HepG2 (cell line): ENCODE measurements around the gene ABT1. TPM values are rescaled to one million over a fixed set of nuclear protein-coding genes. Genes with fewer than 3 reads are reported as not detected.
A peak's percentile ranks its signal among the peaks of the same experiment; 100 is the strongest.

Experiments
- ATF7-NPFF ChIP-seq: sonication (generic); formaldehyde crosslinking; IDR thresholded peaks from 2 replicates; pipeline ENCODE4 v1.8.1; 2023; ENCODE audit warnings: mild to moderate bottlenecking, low read depth, missing genetic modification reagents, moderate library complexity
- ATRX ChIP-seq: sonication (generic); formaldehyde crosslinking; IDR thresholded peaks from 2 replicates; pipeline ENCODE4 v1.4.0; 2020; ENCODE audit warnings: missing genetic modification reagents, borderline replicate concordance
- BRD4 ChIP-seq: sonication (generic); formaldehyde crosslinking; IDR thresholded peaks from 2 replicates; pipeline ENCODE4 v1.4.0; 2020; ENCODE audit warnings: missing genetic modification reagents
- CREB1 ChIP-seq, 2 experiments: fragments of 450-650 bp in 1 of 2; IDR thresholded peaks; 2 replicates each; pipeline ENCODE4 v1.6.1; 2016 to 2017; ENCODE audit warnings: control low read depth in 1 of 2, mild to moderate bottlenecking in 1 of 2, missing compliant biosample characterization in 1 of 2, missing genetic modification characterization in 1 of 2
- ESRRA ChIP-seq: sonication (generic); formaldehyde crosslinking; IDR thresholded peaks from 2 replicates; pipeline ENCODE4 v1.5.1; 2020; ENCODE audit warnings: mild to moderate bottlenecking, low read depth, missing genetic modification reagents
- HNF4A ChIP-seq: sonication (generic); formaldehyde crosslinking; IDR thresholded peaks from 2 replicates; pipeline ENCODE4 v1.4.0; 2020; ENCODE audit warnings: missing genetic modification reagents
- KDM2A ChIP-seq: sonication (generic); formaldehyde crosslinking; IDR thresholded peaks from 2 replicates; pipeline ENCODE4 v1.4.0; 2020; ENCODE audit warnings: low read depth, missing genetic modification reagents, borderline replicate concordance
- MED13 ChIP-seq: sonication (generic); formaldehyde crosslinking; IDR thresholded peaks from 2 replicates; pipeline ENCODE4 v1.5.0; 2020; ENCODE audit warnings: missing genetic modification reagents
- NCOR1 ChIP-seq: fragments of 200-600 bp; sonication (generic); IDR thresholded peaks from 2 replicates; pipeline ENCODE4 v1.7.0; 2017; ENCODE audit warnings: antibody characterized with exemption, low read length, borderline replicate concordance
- NFKB2 ChIP-seq: sonication (generic); formaldehyde crosslinking; IDR thresholded peaks from 2 replicates; pipeline ENCODE4 v1.4.0; 2020; ENCODE audit warnings: missing genetic modification reagents, borderline replicate concordance
- PHF20 ChIP-seq: sonication (generic); formaldehyde crosslinking; IDR thresholded peaks from 2 replicates; pipeline ENCODE4 v1.5.0; 2020; ENCODE audit warnings: mild to moderate bottlenecking, missing genetic modification reagents
- RARG ChIP-seq: sonication (generic); formaldehyde crosslinking; IDR thresholded peaks from 2 replicates; pipeline ENCODE4 v1.4.0; 2020; ENCODE audit warnings: low read depth, mild to moderate bottlenecking, missing genetic modification reagents
- SMAD9 ChIP-seq: sonication (generic); formaldehyde crosslinking; IDR thresholded peaks from 2 replicates; pipeline ENCODE4 v1.5.1; 2020; ENCODE audit warnings: mild to moderate bottlenecking, missing genetic modification reagents
- SP1 ChIP-seq, 2 experiments: fragments of 450-650 bp in 1 of 2; sonication (generic) in 1 of 2; formaldehyde crosslinking in 1 of 2; IDR thresholded peaks; 2 replicates each; pipeline versions ENCODE4 v1.4.0 to v1.6.1; 2016 to 2020; ENCODE audit warnings: missing genetic modification reagents in 1 of 2
- THAP11 ChIP-seq: IDR thresholded peaks from 2 replicates; pipeline ENCODE4 v1.6.1; 2016; ENCODE audit warnings: missing biosample characterization, missing genetic modification reagents
- ZFAT ChIP-seq: sonication (generic); formaldehyde crosslinking; conservative IDR thresholded peaks from 2 replicates; pipeline ENCODE4 v1.8.1; 2023; ENCODE audit warnings: missing genetic modification reagents, inconsistent platforms
- ZMYM2 ChIP-seq: sonication (generic); formaldehyde crosslinking; IDR thresholded peaks from 2 replicates; pipeline ENCODE4 v1.8.0; 2022; ENCODE audit warnings: mild to moderate bottlenecking, missing genetic modification reagents
- ZNF274 ChIP-seq: sonication (generic); formaldehyde crosslinking; IDR thresholded peaks from 2 replicates; pipeline ENCODE4 v1.5.1; 2020; ENCODE audit warnings: mild to moderate bottlenecking, missing genetic modification reagents
- ZNF317 ChIP-seq: sonication (generic); formaldehyde crosslinking; IDR thresholded peaks from 2 replicates; pipeline ENCODE4 v1.5.0; 2020; ENCODE audit warnings: mild to moderate bottlenecking, missing genetic modification reagents
- ZNF354B ChIP-seq: sonication (generic); formaldehyde crosslinking; IDR thresholded peaks from 2 replicates; pipeline ENCODE4 v1.8.0; 2022; ENCODE audit warnings: mild to moderate bottlenecking, missing genetic modification reagents
- ZNF530 ChIP-seq: sonication (generic); formaldehyde crosslinking; IDR thresholded peaks from 2 replicates; pipeline ENCODE4 v1.5.0; 2020; ENCODE audit warnings: low read depth, mild to moderate bottlenecking, missing genetic modification reagents
- polyA plus RNA-seq, 8 experiments: library from polyadenylated mRNA; depleted of rRNA in 3 of 8; stranded (reverse) in 7 of 8; unstranded in 1 of 8; fragments of >200 nt; fragmentation: Illumina TruSeq in 4 of 8; extraction: Trizol in 4 of 8; gene quantifications; 2 replicates each; pipeline versions ENCODE4 v1.2.1 to v1.2.3, GENCODE V29; 2011 to 2016; ENCODE audit warnings: low read depth in 4 of 8, missing spikeins in 1 of 8, mixed read lengths in 1 of 8; ENCODE audit not compliant: insufficient read depth in 1 of 8
- total RNA-seq, 5 experiments: library from RNA; depleted of rRNA; stranded (reverse); fragments of >200 nt; fragmentation: Illumina TruSeq; extraction: Trizol; gene quantifications; 2 replicates each; pipeline ENCODE4 v1.2.3, GENCODE V29; 2016; ENCODE audit warnings: low read depth in 1 of 5
- TF ChIP-seq, protein P1 (sequence below): sonication (generic); formaldehyde crosslinking; IDR thresholded peaks from 2 replicates; pipeline ENCODE4 v1.9.0; 2021; ENCODE audit warnings: missing genetic modification reagents, borderline replicate concordance
- TF ChIP-seq, protein P2 (sequence below): sonication (generic); formaldehyde crosslinking; IDR thresholded peaks from 2 replicates; pipeline ENCODE4 v1.8.1; 2023; ENCODE audit warnings: mild to moderate bottlenecking, moderate library complexity, missing genetic modification reagents
- TF ChIP-seq, protein P3 (sequence below): sonication (generic); formaldehyde crosslinking; IDR thresholded peaks from 2 replicates; pipeline ENCODE4 v1.9.0; 2021; ENCODE audit warnings: missing genetic modification reagents, borderline replicate concordance

Gene ABT1
- total and polyA plus RNA-seq, 2 of the 13 experiments (the other 11 are each of a cell fraction or from before 2014, with no cell fraction given): 38.4 TPM

DNA sequence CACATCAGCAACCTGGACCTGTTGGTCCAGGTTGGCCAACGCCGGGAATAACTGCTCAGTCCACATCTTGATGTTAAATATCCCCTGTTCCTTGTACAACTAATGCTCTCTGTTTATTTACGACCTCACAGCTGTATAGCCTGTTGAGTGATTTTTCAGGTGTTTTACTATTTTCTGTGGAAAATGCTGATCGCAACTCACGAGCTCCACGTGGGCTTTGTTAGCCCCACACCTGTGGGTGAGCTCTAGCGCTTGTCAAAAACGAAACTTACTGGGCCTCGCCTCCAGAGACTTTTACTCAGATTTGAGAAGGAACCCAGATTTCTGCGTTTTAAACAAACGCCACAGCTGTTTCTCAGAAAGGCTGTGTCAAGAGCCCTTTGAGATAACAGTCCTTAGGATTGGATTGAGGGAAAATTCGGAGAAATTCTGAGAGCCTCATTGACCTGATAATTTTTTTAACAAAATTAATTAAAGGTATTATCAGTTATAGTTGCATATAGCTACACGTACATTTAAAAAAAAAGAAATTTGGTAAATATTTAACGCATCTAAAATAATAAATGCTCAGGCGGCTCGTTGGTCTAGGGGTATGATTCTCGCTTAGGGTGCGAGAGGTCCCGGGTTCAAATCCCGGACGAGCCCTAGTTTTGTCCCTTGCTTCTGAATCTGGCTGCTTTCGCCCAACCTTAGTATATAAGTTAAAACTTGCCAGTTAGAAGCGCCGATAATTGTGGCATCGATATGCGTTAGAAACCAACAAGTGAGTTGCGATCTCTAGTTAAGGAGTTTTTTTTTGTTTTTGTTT, 41.9 kb upstream of the ABT1 start (continued):
- TF ChIP-seq NFKB2 (no peak), THAP11 (CRISPR knock-in tag) (peak; percentile 6; the same call in 1 of the 2 replicates), ZMYM2 (CRISPR knock-in tag) (peak; percentile 76; the same call in 1 of the 2 replicates), RARG (CRISPR knock-in tag) (no peak), BRD4 (CRISPR knock-in tag) (no peak), HNF4A (CRISPR knock-in tag) (no peak), ZFAT (peak; percentile 81; the same call in 1 of the 2 replicates), KDM2A (CRISPR knock-in tag) (peak; percentile 9; the same call in 1 of the 2 replicates), ZNF274 (no peak), ZNF317 (CRISPR knock-in tag) (peak; percentile 64; the same call in 1 of the 2 replicates), PHF20 (CRISPR knock-in tag) (no peak), MED13 (no peak), SMAD9 (CRISPR knock-in tag) (no peak), ZNF530 (CRISPR knock-in tag) (no peak), CREB1 (IDR thresholded peaks at IDR 0.05) (0 out of 2 replicates have a peak, but pooled peaks have one; percentile 1), CREB1 (CRISPR knock-in tag; IDR thresholded peaks at IDR 0.05) (peak; percentile 55), ATRX (CRISPR knock-in tag) (no peak), ZNF354B (no peak), SP1 (IDR thresholded peaks at IDR 0.05) (no peak), SP1 (CRISPR knock-in tag; IDR thresholded peaks at IDR 0.05) (no peak), ESRRA (no peak), ATF7-NPFF (no peak), NCOR1 (peak; percentile 52; the same call in 1 of the 2 replicates)
- TF ChIP-seq, protein P1, sequence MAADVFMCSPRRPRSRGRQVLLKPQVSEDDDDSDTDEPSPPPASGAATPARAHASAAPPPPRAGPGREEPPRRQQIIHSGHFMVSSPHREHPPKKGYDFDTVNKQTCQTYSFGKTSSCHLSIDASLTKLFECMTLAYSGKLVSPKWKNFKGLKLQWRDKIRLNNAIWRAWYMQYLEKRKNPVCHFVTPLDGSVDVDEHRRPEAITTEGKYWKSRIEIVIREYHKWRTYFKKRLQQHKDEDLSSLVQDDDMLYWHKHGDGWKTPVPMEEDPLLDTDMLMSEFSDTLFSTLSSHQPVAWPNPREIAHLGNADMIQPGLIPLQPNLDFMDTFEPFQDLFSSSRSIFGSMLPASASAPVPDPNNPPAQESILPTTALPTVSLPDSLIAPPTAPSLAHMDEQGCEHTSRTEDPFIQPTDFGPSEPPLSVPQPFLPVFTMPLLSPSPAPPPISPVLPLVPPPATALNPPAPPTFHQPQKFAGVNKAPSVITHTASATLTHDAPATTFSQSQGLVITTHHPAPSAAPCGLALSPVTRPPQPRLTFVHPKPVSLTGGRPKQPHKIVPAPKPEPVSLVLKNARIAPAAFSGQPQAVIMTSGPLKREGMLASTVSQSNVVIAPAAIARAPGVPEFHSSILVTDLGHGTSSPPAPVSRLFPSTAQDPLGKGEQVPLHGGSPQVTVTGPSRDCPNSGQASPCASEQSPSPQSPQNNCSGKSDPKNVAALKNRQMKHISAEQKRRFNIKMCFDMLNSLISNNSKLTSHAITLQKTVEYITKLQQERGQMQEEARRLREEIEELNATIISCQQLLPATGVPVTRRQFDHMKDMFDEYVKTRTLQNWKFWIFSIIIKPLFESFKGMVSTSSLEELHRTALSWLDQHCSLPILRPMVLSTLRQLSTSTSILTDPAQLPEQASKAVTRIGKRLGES (CRISPR knock-in tag): no peak
- TF ChIP-seq, protein P2, sequence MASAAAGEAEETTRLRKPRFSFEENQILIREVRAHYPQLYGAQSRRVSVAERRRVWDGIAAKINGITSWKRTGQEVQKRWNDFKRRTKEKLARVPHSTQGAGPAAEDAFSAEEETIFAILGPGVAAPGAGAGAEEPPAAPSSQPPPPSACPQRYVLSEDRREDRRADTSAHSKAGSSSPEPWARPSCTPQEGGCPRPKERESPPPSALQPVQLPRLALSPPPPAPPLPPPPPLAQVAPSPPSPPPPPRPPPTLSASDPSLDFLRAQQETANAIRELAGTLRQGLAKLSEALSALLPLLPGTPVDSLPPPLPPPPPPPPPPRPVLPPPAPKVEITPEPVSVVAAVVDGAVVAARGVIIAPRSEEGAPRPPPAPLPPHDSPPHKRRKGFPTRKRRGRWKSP (CRISPR knock-in tag): no peak
- TF ChIP-seq, protein P3, sequence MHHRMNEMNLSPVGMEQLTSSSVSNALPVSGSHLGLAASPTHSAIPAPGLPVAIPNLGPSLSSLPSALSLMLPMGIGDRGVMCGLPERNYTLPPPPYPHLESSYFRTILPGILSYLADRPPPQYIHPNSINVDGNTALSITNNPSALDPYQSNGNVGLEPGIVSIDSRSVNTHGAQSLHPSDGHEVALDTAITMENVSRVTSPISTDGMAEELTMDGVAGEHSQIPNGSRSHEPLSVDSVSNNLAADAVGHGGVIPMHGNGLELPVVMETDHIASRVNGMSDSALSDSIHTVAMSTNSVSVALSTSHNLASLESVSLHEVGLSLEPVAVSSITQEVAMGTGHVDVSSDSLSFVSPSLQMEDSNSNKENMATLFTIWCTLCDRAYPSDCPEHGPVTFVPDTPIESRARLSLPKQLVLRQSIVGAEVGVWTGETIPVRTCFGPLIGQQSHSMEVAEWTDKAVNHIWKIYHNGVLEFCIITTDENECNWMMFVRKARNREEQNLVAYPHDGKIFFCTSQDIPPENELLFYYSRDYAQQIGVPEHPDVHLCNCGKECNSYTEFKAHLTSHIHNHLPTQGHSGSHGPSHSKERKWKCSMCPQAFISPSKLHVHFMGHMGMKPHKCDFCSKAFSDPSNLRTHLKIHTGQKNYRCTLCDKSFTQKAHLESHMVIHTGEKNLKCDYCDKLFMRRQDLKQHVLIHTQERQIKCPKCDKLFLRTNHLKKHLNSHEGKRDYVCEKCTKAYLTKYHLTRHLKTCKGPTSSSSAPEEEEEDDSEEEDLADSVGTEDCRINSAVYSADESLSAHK (CRISPR knock-in tag): no peak
